Progenitor cell of endocrine pancreas (in vitro differentiated cells): ENCODE results near the gene MAP2K6. TPM values are rescaled to one million over a fixed set of nuclear protein-coding genes. Genes with fewer than 3 reads are reported as not detected.

Experiments
- DNase-seq: peaks from one replicate; pipeline ENCODE4 v3.0.0; 2021; ENCODE audit warnings: low spot score; ENCODE audit not compliant: unreplicated experiment
- H3K27ac Mint-ChIP-seq: 2 replicates; pipeline ENCODE4 v1.8.0; 2021; ENCODE audit warnings: mild to moderate bottlenecking, moderate library complexity, mixed read lengths
- H3K27me3 Mint-ChIP-seq: 2 replicates; pipeline ENCODE4 v1.8.0; 2021; ENCODE audit warnings: mixed read lengths
- H3K36me3 Mint-ChIP-seq: 2 replicates; pipeline ENCODE4 v1.8.0; 2022; ENCODE audit warnings: mixed read lengths; ENCODE audit not compliant: insufficient read depth
- H3K4me1 Mint-ChIP-seq: 2 replicates; pipeline ENCODE4 v1.8.0; 2021; ENCODE audit warnings: low read depth, mixed read lengths
- H3K4me3 Mint-ChIP-seq: 2 replicates; pipeline ENCODE4 v1.8.0; 2021; ENCODE audit warnings: low read depth, mild to moderate bottlenecking, moderate library complexity, mixed read lengths
- H3K9me3 Mint-ChIP-seq: 2 replicates; pipeline ENCODE4 v1.8.0; 2021; ENCODE audit warnings: low read depth, mixed read lengths
- total RNA-seq: library from RNA; stranded (reverse); gene quantifications from 2 replicates; pipeline ENCODE4 v1.2.1, GENCODE V29; 2021
- TF ChIP-seq, protein P1 (sequence below): fragments of 200-600 bp; sonication (generic); IDR thresholded peaks from one replicate; pipeline ENCODE4 v1.5.0; 2021; ENCODE audit warnings: antibody characterized with exemption, mild to moderate bottlenecking; ENCODE audit not compliant: unreplicated experiment

Gene MAP2K6
- total RNA-seq, 1 donor from 2014 or later = 44.7 TPM

DNA sequence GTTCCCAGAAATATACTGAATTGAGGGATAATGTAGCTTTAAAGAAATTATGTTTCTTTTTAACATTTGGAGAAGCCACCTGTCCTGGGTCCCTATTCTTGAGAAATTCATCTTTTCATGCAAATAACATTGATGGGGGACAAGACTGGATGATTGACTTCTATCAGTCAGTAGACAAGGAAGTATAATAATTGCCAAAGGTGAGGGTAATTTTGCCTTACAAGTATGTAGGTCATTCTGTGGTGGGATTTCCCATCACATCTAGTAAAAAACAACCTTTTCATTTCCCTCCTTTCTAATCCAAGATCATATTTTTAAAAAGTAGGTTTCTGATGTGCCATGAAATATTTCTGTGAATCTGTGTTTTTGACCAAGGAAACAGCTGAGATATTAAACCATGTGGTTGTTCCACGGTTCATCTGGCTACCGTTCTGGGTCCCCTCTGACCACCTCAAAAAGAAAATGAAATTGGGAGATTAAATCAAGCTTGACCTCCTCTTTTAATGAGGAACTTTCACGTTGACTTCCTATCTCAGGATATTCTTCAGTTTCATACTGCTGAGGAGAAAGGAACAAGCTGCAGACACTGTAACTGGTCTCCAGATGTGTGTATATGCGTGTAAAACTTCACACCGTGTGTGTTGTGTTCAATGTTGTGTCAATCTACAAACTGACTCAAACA is 138.6 kb downstream of the MAP2K6 start:
- no peaks in the 10 kb centered on the region for H3K27me3 Mint-ChIP-seq
- TF ChIP-seq, protein P1, sequence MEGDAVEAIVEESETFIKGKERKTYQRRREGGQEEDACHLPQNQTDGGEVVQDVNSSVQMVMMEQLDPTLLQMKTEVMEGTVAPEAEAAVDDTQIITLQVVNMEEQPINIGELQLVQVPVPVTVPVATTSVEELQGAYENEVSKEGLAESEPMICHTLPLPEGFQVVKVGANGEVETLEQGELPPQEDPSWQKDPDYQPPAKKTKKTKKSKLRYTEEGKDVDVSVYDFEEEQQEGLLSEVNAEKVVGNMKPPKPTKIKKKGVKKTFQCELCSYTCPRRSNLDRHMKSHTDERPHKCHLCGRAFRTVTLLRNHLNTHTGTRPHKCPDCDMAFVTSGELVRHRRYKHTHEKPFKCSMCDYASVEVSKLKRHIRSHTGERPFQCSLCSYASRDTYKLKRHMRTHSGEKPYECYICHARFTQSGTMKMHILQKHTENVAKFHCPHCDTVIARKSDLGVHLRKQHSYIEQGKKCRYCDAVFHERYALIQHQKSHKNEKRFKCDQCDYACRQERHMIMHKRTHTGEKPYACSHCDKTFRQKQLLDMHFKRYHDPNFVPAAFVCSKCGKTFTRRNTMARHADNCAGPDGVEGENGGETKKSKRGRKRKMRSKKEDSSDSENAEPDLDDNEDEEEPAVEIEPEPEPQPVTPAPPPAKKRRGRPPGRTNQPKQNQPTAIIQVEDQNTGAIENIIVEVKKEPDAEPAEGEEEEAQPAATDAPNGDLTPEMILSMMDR = no peak
- H3K4me1 Mint-ChIP-seq = peaks cover 28% of the 10 kb centered on the region
- peaks cover 9% of the 10 kb centered on the region for H3K9me3 Mint-ChIP-seq
- no peak for DNase-seq
- H3K27ac Mint-ChIP-seq = no peak overlapping the region
- peaks cover 12% of the 10 kb centered on the region for H3K36me3 Mint-ChIP-seq
- no peak overlapping the region for H3K4me3 Mint-ChIP-seq

DNA sequence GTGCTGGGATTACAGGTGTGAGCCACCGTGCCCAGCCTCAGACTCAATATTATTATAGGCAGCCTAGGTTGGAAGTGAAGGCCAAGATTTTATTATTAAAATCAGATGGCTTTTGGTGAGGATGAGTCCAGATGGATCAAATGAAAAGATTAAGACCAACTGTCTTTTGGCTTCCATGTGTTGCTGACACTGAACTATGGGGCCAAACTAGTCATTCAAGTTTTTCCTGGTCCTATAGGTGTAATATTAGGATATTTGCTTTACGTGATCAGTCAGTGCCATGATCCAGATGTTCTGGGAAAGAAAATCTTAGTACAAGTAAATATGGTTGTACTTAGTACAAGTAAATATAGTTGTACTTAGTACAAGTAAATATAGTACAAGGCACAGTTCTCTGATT is 140.6 kb downstream of the MAP2K6 start:
- DNase-seq = no peak
- Mint-ChIP-seq H3K4me1 (peaks cover 13% of the 10 kb centered on the region), H3K4me3 (no peak overlapping the region), H3K27ac (no peak overlapping the region), H3K36me3 (peaks cover 12% of the 10 kb centered on the region), H3K27me3 (no peaks in the 10 kb centered on the region), H3K9me3 (peaks cover 9% of the 10 kb centered on the region)
- TF ChIP-seq, protein P1 = no peak

DNA sequence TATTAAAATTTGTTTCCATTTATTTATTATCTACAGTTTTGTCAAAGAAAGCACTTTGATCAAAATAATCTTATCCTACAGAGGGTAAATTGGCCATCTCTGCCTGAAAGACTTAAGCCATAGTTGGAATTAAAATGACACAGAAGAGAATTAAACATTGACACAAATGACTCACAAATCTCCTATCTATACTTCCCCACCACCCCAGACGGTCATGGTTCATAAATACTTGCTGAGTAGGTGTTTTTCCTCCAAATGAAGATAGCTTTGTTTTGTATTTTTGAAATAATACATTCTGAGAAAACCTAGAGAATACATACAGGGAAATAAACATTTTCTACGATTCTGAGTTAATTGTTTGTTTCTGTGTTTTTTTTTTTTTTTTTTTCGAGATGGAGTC is 142.8 kb downstream of the MAP2K6 start:
- TF ChIP-seq, protein P1 = no peak
- peaks cover 12% of the 10 kb centered on the region for H3K36me3 Mint-ChIP-seq
- DNase-seq = no peak
- peaks cover 9% of the 10 kb centered on the region for H3K9me3 Mint-ChIP-seq
- H3K27ac Mint-ChIP-seq = no peak overlapping the region
- H3K4me1 Mint-ChIP-seq = peaks cover 2% of the 10 kb centered on the region
- H3K4me3 Mint-ChIP-seq = no peak overlapping the region
- no peaks in the 10 kb centered on the region for H3K27me3 Mint-ChIP-seq

DNA sequence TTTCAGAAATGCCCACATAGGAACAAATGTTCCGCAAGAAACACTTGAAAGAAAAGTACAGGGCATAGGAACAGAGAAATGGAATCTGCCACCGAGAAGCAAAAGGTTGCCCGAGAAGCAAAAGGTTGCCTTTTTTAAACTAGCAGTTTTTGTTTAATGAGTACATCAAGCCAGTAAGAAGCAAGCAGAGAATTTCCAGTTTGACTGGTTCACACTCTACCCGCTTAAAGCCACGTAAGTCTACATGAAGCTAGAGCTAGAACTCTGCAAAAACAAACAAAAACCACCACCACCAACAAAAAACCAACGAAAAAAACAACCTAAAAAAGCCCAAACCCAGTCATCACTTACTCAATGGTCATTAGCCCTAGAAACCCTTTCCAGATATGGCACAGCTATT is 144.3 kb downstream of the MAP2K6 start:
- Mint-ChIP-seq H3K4me3 (no peak overlapping the region), H3K27ac (no peak overlapping the region), H3K36me3 (peaks cover 2% of the 10 kb centered on the region), H3K9me3 (peaks cover 2% of the 10 kb centered on the region), H3K27me3 (no peaks in the 10 kb centered on the region), H3K4me1 (peaks cover 2% of the 10 kb centered on the region)
- DNase-seq = no peak
- TF ChIP-seq, protein P1 = no peak

DNA sequence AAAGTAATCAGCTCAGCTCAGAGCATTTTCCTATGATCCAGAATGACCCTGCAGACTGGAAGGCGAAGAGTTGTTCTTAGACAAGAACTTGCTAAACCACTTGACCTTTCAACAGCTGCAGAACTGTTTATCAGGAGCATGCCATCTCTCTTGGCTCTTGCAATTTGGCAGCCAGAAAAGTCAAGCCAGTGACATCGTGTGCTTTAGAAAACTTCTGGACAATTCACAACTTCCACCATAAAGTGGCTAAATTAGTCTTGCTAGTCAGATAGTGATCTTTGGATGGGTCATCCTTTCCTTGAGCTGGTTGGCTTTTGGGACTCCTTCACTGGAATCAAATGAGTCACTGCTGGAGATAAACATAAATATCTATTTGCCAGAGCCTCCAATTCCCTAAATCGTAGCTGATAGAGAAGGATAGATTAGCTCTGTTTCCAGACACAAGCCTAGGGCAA is 146.5 kb downstream of the MAP2K6 start:
- Mint-ChIP-seq H3K4me1 (no peaks in the 10 kb centered on the region), H3K9me3 (no peaks in the 10 kb centered on the region), H3K27ac (no peak overlapping the region), H3K27me3 (peaks cover 6% of the 10 kb centered on the region), H3K36me3 (no peaks in the 10 kb centered on the region), H3K4me3 (no peak overlapping the region)
- TF ChIP-seq, protein P1 = no peak
- DNase-seq = no peak
